GM21515 (cell line): Measurements from ENCODE around the gene LLGL2.
"Not testable (repeated sequence)": the region's sequence is repeated elsewhere in the genome, so short reads cannot be mapped to it uniquely, and the experiment has no call there.

Experiments used
- ATAC-seq: cut with Tn5 transposase; IDR thresholded peaks from one replicate; pipeline ENCODE4 v1.9.1; 2021; ENCODE audit not compliant: unreplicated experiment

The LLGL2 gene

GRCh38 chr17:75589012-75589918 lies 63.8 kb downstream of the LLGL2 start:
- ATAC-seq, result peak; percentile 57

GRCh38 chr17:75589919-75590303 lies 64.4 kb downstream of the LLGL2 start:
- ATAC-seq, result no peak

GRCh38 chr17:75590314-75590761 lies 64.8 kb downstream of the LLGL2 start:
- no peak for ATAC-seq

GRCh38 chr17:75590849-75591721 lies 65.6 kb downstream of the LLGL2 start:
- ATAC-seq, result no peak

GRCh38 chr17:75591722-75592302 lies 66.3 kb downstream of the LLGL2 start:
- no peak for ATAC-seq

- no peak for ATAC-seq
Observed at GRCh38 chr17:75592348-75593020, 67.0 kb downstream of the LLGL2 start.

- ATAC-seq, result not testable (repeated sequence)
Observed at GRCh38 chr17:75593430-75593829, 67.9 kb downstream of the LLGL2 start.

GRCh38 chr17:75594499-75595283 lies 69.2 kb downstream of the LLGL2 start:
- no peak for ATAC-seq

GRCh38 chr17:75595284-75595919 lies 69.9 kb downstream of the LLGL2 start:
- no peak for ATAC-seq

- ATAC-seq, result no peak
Observed at GRCh38 chr17:75595920-75596313, 70.4 kb downstream of the LLGL2 start.

GRCh38 chr17:75596320-75597087 lies 71.0 kb downstream of the LLGL2 start:
- ATAC-seq, result no peak

GRCh38 chr17:75601057-75601987 lies 75.8 kb downstream of the LLGL2 start:
- no peak for ATAC-seq

GRCh38 chr17:75602644-75603043 lies 77.1 kb downstream of the LLGL2 start:
- no peak for ATAC-seq

GRCh38 chr17:75603123-75603522 lies 77.6 kb downstream of the LLGL2 start:
- no peak for ATAC-seq

- ATAC-seq, result no peak
Observed at GRCh38 chr17:75604034-75604695, 78.7 kb downstream of the LLGL2 start.

- ATAC-seq, result no peak
Observed at GRCh38 chr17:75605790-75606189, 80.3 kb downstream of the LLGL2 start.

GRCh38 chr17:75607086-75607485 lies 81.6 kb downstream of the LLGL2 start:
- no peak for ATAC-seq
